IPS-18c (cell line): Measurements from ENCODE around the gene ALDH1B1.

Experiments
- H3K4me3 ChIP-seq: 2 replicates; pipeline ENCODE4 v1.7.0; 2013; ENCODE audit warnings: low read depth, mild to moderate bottlenecking, low read length, moderate library complexity; ENCODE audit not compliant: insufficient read depth
- H3K9me3 ChIP-seq: one replicate; pipeline ENCODE4 v1.6.1; 2013; ENCODE audit warnings: mild to moderate bottlenecking, low read length, moderate library complexity; ENCODE audit not compliant: control insufficient read depth, insufficient read depth

ALDH1B1 gene

DNA sequence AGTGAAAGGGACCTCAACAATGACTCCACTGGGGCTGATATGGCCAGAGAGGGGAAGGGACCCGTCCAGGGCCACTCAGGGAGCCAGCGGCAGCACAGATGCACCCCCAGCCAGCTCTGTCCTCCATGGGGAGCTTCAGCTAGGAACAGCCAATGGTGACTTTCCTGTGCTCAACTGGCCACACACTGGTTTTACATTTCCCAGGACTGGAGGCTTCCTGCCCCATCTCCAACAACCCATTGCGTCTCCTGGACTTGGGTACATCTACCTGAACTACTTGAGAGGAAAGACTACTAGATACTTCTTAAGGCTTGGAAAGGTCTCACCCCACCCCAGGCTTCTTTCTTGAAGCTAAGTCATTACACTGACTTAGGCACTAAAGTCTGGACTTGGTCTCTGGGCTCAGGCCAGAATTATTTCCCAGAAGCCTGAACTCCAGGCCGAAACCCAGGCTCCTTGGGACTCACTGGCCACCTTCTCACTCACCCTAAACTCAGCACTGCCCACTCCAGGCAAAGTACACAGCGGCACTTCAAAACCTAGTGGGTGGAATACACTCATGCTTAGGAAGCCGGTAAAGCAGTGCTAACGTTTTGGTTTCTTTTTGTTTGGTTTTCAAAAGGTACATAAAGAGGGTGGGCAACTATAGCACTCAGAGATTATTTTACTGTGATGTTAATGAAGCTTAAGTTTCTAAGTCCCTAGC lies 30.2 kb downstream of the ALDH1B1 start:
- H3K4me3 ChIP-seq = no peak overlapping the region
- H3K9me3 ChIP-seq = no peaks in the 10 kb centered on the region

DNA sequence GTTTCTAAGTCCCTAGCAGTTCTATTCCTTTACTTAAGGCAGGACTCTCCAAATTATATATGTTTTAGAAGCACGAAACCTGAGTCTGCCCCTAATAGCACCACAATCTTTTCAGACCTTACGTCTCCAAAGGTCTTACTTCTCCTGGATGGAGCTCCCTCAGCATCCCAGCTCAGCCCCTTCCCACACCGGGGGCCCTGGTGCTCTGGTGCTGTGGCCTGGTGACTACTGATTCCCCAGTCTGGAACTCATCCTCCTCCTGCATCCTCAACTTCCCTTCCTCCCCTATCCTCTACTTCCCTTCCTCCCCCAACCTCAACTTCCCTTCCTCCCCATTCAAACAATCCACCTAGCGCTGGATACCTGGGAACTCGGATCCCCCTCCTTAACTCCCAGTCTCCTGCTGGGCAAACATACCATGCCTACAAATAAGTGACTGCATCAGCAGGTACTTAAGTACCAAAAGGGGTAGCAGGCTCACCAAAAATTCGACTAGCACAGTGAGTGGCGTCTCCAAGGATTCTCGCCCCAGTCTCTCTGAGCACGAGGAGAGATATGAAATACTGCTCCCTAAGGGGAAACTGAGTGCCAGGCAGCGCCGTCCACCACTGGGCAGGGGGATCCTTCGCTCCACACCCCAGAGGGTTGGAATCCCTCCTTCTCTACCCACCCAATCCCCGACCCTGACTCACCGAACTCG lies 30.9 kb downstream of the ALDH1B1 start:
- Histone ChIP-seq H3K9me3 (no peaks in the 10 kb centered on the region), H3K4me3 (peak overlapping the region; percentile 51)

DNA sequence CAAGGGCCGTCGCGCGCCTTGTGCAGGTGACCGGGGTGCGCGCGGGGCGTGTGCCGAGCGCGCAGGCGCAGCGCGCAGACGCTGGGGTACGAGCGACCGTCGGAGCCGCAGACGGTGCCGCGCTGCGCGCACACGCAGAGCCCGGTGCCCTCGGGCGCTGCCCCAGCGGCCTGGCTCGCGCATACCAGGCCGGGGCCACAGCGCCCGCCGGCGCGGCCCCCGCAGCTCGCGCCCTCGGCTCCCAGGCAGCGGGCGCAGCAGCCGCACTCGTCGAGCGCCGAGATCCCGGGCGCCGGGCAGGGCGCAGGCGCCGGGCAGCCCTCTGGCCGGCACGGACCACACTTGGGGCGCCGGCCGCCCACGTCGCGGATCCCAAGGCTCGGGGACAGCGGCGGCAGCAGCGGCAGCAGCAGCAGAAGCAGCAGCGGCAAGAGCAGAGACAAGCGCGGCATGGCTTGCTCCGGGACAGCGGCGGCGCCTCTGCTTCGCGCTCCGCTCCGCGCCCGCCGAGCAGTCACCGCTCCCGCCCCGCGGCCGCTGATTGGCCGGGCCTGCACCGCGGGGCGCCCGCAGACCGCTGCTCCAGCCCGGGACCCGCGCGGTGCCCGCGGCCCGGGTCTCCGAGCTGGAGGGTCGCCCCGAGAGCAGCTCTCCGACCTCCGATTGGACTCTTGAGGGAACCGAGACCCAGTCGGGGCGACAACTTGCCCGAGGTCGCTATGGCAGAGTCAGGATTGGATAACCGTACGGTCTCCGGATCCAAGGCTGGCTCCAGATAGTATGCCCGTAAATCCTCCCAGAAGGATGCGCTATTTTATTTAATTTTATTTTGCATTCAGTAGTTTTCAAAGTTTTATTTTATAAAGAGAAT lies 31.7 kb downstream of the ALDH1B1 start, which contains the start of gene IGFBPL1:
Gene IGFBPL1 (minus strand): TSS at position 482 of the 871 bp plus-strand sequence. CDS start 30 bp downstream, at position 452.
- H3K4me3 ChIP-seq = peak within 1 kb of the TSS; percentile 51
- H3K9me3 ChIP-seq = no peaks in the 10 kb centered on the region

DNA sequence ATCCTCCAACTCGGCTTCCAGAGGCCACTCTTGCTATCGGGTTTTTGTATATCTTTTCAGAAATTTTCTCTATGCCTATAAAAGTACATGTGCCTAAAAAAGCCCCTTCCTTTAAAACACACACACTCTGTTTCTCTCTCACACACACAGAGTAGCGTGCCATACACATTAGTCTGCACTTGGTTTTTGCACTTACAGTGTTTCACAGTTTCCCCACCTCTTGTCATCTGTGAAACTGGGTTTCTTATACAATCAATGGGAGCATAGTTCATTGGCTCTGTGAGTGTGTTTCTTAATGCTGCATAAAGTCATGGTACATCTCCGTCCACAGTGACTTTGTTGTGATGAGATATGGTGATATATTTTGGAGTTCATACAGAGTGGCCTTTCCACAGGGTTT lies 32.4 kb downstream of the ALDH1B1 start:
- H3K9me3 ChIP-seq = no peaks in the 10 kb centered on the region
- peak overlapping the region; percentile 51; the same call in 1 of the 2 replicates for H3K4me3 ChIP-seq

DNA sequence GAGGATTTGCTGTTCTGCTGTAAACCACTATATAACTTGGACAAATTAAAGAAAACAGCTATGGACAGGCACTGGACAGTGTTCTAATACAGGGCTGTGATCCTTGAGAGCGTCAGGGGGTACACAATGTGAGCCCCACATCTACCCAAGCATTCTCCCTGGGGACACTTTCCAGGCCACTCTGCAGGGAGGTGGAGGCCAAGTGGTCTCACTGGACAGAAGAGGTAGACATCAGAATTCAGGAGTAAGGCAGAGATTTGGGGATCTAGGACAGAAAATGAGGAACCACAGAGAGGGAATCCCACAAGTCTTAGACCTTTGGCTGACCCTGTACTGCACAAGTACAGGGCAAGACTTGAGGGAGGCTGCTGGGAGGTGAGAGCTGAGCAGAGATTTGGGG lies 35.6 kb downstream of the ALDH1B1 start:
- H3K9me3 ChIP-seq = no peaks in the 10 kb centered on the region
- no peak overlapping the region for H3K4me3 ChIP-seq

DNA sequence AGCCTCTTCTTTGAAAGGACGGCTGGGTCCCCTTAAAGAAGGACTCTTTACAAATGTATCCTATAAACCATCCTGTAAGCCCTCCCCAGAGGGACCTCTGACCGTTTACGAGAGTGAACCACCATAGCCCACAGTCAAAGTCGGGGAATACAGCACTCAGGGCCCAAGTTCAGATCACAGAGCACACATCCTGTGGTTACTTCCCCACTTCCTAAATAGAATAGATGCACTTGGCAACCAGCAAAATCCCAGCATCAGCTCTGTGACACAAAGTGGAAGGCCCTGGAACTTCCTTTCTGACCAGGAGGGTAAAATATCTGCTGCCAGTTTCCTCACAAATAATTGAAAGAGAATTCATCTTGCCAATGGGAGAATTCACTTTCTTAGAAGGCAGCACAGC lies 38.6 kb downstream of the ALDH1B1 start:
- no peak overlapping the region for H3K4me3 ChIP-seq
- H3K9me3 ChIP-seq = no peaks in the 10 kb centered on the region

DNA sequence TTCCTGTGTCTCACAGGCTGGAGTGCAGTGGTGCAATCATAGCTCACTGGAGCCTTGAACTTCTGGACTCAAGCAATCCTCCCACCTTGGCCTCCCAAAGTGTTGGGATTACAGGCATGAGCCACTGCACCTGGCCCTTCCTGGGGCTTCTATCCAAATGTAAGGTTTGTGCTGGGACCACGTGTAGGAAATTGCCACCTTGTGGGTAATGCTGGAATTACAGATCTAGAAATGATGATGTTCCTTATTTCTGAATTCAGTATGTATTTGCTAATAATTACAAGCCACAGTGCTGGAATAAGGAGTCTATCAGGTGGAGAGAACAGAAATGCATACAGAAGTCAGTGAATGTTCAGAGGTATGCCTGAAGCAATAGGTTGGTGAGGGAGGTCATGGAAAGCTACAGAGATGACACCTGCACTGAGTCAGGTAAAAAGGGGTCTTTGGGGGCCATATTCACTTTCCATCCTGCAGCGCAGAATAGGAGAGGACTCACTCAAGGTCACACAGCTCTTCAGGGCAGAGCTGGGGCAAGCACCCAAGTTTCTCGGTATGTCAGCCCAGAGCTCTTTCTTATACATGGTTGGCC lies 40.5 kb downstream of the ALDH1B1 start:
- Histone ChIP-seq H3K9me3 (peaks cover 4% of the 10 kb centered on the region), H3K4me3 (no peak overlapping the region)

DNA sequence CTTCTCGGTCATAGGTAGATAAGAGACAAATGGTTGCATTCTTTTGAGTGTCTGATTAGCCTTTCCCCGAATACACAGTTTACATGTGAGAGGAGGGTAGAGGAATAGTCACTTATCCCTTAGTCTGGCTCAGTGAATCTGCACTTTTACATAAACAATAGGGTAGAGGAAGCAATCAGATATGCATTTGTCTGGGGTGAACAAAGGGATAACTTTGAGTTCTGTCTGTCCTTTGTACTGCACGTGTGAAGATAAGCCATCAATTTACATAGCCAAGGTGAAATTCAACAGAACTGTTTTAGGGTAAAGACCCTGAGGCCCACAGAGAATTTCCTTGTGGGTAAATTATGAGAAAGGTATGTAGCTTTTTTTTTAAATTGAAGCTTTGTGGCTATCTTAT lies 41.9 kb downstream of the ALDH1B1 start:
- peaks cover 4% of the 10 kb centered on the region for H3K9me3 ChIP-seq
- no peak overlapping the region for H3K4me3 ChIP-seq

DNA sequence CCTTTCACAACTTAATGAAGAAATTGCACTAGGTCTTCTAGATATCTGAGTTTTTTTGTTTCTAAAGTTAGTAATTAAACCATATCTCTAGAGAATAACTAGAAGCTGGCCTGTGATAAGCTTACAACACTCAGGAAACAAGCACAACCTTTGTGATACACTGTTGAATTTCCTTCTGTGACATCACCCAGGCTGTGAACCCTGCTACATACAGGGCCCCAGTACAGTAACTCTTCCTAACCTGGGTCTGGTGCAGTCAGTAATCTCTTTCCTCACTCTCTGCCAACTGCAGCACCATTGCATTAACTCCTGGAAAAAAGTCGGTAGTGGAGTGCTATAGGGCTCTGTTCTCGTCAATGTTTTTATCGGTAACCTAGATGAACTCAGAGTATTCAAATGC lies 42.4 kb downstream of the ALDH1B1 start:
- Histone ChIP-seq H3K4me3 (no peak overlapping the region), H3K9me3 (peaks cover 4% of the 10 kb centered on the region)

DNA sequence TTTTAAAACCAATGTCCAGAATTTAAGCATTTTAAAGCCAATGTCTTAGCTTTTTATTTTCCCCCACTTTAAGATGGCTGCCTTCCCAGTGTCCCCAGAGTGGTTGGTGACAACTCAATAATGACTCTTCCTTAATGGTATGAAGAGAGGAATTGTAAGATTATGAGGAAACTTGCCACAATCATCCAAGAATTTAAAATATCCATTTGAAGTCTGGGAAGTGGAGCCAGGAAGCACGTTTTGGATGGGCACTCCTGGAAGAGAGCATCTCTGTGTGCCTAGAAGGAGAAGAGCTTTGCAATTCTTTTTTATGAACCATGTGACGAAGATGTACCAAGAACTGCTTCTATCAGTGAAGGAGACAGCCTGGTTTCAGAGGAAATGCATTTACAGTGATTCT lies 43.0 kb downstream of the ALDH1B1 start:
- Histone ChIP-seq H3K9me3 (peaks cover 4% of the 10 kb centered on the region), H3K4me3 (no peak overlapping the region)

DNA sequence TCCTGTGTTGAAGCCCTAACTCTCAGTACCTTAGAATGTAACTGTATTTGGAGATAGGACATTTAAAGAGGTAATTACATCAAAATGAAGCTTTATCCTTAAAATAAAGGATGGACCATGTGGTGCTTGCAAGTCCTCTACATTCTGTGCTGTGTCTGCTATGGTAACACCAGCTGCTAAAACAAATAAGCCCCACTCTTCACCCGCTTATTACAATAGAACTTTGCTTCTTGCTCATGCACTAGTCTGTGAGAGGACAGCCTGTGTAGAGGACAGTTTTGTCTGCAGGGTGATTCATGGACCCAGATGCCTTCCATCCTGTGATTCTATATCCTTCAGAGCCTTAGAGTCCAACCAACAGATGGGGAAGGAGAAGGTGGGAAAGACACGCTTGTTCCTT lies 44.2 kb downstream of the ALDH1B1 start:
- H3K4me3 ChIP-seq = no peak overlapping the region
- H3K9me3 ChIP-seq = peaks cover 4% of the 10 kb centered on the region

DNA sequence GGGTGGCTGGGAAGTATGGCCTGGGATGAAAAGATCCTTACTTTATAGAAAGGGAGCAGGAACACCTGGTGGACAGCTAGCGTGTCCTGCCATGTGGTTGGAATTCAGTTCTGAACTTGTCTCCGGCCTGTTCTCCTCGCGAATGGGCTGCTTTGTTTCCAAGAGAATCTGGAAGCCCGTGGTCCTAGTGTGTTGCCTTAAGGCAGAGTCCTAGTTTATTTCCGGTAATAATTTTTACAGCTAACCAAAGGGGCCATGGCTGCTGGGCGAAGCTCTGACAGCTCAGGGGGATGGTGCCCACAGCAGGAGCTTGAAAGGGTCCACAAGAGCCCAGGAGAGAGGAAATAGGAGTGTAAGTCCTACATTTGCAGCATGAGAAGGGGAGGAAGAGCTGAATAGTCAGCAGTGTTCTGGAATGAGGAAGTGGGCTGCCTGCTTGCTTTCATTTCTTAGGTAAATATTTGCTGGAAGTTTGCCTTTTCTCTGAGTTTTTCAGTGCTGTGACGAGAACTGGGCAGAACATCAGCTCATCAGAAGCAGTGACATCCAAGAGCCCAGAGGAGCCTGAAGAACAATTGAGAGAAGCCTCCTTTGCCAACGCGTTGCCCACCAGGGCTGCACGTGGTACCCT lies 44.8 kb downstream of the ALDH1B1 start:
- Histone ChIP-seq H3K4me3 (no peak overlapping the region), H3K9me3 (peaks cover 4% of the 10 kb centered on the region)

DNA sequence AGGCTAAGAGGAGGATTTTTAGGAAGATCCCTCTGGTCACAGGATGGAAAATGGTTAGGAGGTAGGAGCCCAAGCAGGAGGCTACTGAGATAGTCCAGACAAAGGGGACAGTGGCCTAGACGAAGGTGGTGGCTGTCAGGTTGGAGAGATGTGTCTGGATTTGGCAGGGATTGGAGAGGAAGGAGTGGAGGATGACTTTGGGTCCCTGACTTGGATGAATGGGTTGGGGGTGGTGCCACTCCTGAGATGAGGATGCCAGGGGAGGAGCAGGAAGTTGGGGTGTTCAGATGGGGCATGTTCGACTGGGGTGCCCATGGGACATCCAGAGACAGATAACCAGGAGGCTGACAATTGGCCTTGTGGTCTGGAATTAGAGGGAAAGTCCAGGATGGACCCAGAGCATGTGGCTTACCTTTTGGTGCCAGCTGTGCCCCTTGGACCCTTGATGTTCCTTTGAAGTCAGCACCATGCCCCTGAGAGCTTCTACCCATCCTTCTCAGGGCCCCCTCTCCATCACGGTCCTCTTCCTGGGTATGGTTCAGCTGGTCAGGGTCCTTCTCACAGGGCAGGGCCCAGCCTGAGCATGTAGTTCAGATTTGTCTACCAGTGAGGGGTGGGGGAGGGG lies 46.9 kb downstream of the ALDH1B1 start:
- peaks cover 4% of the 10 kb centered on the region for H3K9me3 ChIP-seq
- no peak overlapping the region for H3K4me3 ChIP-seq

DNA sequence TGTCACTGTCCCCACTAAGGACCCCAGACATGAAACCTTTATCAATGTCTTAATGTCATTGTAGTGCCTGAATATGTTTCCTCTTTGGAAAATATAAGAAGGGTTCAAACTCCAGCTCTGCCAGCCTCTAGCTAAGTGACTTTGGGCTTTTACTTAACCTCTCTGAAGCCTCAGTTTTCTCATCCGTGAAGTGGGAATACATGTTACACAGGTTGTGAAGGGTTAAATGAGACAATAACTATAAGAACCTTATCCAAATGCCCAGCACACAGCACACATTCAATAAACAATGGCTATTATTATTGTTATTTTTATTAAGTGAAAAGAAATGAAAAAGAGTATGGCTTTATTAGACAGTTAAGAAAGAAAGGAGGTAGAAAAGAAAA lies 47.4 kb downstream of the ALDH1B1 start:
- Histone ChIP-seq H3K9me3 (peaks cover 4% of the 10 kb centered on the region), H3K4me3 (no peak overlapping the region)

DNA sequence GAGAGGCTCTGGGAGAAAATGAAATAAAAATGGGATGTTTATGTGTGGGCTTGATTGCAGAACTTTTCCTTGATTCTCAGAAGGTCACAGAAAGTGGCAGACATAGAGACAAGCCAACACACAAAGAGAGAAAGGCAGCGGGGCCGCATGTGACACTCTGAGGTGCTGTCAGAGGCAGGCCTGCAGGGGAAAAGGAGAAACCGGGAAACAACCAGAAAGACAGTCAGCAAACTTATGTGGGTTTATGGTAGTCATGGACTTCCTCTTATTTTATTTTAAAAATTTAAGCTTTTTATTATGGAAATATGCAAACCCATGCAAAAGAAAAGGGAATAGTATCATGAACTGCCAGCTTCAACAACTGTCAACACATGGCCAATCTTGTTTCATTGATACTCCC lies 48.0 kb downstream of the ALDH1B1 start:
- peaks cover 4% of the 10 kb centered on the region for H3K9me3 ChIP-seq
- no peak overlapping the region for H3K4me3 ChIP-seq

DNA sequence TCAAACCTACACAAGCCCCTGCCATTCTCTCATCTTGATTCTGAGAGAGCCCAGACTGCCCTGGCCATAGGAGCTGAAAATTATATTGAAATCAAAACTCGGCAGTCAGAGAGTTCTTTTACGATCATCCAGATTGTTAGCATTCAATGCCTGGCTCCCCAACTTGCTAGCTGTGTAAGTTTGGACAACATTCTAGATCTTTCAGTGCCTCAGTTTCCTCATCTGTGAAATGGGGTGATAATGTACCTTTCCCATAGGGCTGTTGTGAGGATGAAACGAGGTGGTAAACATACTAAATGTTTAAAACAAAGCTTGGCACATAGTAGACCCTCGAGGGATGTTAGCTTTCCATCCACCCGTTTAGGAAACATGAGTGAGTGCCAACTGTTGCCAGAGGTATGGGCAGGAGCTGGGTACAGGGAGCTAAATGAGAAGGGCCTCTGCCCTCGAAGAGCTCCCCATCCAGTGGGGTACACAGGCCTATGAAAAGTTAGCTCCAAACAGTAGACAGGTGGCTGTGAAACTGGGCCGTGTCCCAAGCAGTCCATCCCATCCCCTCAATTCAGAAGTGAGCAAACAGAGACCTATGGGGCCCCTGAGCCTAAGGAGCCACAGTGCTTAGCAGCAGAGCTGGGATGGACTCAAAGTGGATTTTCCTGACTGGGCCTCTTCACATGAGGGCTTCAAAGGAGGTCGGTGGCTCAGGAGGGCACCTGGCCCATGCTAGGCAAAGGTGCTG lies 49.0 kb downstream of the ALDH1B1 start:
- no peak overlapping the region for H3K4me3 ChIP-seq
- peaks cover 4% of the 10 kb centered on the region for H3K9me3 ChIP-seq
